Epidermal melanocyte (primary cell): ENCODE results near the gene CD247.

Source experiments
- DNase-seq: peaks from one replicate; pipeline ENCODE4 v3.0.0; 2011; ENCODE audit warnings: low spot score; ENCODE audit not compliant: insufficient read length

Gene CD247

DNA sequence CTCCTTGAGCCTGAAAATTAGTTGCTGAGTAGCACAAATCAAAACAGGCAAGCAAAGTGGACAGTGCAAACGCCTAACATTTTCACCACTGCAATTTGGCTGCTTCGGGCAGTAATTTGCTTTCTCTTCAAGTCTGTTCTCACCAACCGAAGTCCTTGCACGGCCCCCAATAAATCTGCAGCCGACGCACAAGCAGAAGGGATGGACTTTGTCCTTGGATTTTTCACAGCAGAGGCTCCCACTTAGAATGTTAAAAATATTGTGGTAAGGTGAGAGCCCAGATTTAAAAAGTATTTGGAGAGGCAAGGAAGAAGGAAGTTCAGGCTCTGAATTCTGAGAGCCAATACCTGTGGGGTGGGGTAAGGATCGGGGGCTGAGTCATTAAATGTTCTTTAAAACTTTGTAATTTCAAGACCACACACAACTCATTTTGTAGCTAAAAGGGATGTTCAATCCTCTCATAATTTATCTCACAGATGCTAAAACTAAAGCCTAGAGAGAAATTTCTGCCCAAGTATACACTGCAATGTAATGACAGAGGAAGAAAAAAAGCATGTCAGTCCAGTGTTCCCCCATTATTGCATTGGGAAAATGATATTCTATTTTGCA, 6.2 kb downstream of the CD247 start:
- no peak for DNase-seq

DNA sequence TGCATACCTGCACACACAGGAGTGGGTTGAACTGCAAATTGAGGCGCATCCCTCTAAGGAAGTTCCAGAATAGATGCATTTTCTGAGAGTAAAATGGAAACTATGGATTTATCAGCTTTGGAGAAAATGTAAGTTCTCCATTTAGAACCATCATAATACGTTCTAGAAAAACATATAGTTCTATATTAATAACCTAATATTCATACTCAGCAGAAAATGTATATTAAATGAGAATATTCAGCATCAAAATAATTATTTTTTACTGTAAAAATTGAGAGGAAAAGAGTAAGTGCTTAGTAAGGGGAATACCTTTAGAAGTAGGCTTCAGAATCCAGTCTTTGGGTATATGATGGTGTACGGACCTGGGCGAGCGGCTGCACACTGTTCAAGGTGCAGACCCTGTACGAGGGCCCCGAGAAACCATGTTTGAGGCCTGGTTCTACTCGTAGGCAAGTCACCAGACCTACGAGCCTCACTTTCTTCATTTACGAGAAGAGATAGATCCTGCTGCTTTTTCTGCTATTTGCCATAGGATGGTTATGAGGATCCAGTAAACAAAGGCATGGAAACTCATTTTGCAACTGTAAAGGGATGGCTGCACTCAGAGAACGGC, 6.8 kb downstream of the CD247 start:
- no peak for DNase-seq

DNA sequence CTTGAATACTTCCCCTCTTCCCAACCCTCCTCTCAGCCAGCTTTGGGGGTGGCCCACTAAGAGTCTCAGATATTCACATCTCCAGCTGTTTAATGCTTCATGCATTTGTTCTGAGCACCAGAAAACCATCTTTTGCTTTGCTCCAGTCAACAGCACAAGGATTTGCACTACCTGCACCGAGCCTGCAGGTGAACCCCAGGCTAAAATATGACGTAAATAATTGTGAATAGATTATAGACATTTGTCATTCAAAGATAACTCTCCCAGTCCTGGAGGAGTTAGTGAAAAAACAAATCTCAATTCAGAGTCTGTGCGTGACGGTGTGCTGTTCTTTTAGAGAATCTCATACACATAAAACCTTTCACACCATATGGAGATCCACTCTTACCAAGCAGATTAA, 7.4 kb downstream of the CD247 start:
- DNase-seq = no peak

DNA sequence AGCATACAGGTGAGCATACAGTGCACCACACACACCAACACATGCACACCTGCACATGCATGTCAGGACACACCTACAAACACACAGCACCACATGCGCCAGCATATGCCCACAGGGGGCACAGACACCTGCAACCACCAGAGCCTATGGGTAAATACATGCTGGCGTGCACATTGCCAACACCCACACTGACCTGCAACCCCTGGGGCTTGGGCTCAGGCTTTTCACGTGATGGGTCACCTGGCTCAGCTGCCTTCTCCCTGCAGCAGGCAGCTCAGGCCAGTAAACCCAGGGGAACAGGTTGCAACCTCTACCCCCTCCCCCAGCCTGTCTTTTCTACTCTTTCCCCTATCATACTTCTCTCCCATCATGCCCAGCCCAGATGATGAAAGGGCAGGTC, 8.1 kb downstream of the CD247 start:
- DNase-seq = no peak

DNA sequence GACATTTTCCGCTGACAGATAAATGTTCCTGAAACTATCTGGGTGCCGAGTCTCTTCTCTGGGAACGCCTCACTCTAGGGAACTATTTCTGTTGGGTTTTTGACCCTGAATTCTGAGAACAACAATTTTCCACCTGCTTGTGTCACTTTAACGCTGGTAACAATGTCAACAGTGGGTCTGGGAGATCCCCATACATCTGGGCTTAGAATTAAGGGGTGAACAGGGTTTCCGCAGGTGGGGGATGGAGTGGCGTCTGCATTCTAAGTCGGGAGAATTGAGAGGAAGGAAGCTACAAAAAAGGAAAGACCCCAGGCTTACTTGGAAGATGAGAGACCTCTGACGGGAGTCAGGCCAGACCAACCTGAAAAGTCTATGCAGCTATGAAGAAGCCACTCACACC, 8.7 kb downstream of the CD247 start:
- DNase-seq = no peak

DNA sequence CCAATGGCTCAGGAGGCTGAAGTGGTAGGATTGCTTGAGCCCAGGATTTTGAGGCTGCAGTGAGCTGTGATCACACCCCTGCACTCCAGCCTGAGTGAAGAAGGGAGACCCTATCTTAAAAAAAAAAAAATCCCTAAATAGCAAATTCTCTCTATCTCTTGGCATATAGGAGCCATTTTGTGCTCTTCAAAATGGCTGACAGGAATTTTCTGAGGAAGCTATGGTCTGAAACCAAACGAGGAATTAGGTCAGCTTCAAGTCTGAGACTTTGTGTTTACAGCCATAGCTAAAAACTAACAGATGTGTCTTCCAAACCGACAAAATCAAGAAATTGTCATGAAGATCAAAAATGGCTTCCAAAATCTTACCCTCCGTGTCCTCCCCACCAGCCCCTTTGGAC, 10.6 kb downstream of the CD247 start:
- no peak for DNase-seq

DNA sequence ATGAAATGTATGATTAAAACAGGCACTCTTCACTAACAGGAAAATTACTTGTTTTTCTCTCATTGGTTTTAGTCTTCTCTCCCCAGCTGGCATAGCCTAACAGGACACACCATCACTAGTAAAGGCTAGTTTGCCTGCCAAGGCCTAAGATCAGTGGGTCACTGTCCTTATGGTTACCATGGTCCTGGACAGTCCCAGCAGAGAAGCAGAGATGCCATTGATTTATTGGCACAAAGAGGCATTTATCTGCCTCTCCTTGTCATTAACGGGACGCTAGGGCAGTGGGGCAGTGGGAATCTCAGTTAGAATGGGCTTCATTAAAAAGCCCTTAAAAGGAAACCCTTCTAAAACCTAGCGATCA, 13.9 kb downstream of the CD247 start:
- no peak for DNase-seq

DNA sequence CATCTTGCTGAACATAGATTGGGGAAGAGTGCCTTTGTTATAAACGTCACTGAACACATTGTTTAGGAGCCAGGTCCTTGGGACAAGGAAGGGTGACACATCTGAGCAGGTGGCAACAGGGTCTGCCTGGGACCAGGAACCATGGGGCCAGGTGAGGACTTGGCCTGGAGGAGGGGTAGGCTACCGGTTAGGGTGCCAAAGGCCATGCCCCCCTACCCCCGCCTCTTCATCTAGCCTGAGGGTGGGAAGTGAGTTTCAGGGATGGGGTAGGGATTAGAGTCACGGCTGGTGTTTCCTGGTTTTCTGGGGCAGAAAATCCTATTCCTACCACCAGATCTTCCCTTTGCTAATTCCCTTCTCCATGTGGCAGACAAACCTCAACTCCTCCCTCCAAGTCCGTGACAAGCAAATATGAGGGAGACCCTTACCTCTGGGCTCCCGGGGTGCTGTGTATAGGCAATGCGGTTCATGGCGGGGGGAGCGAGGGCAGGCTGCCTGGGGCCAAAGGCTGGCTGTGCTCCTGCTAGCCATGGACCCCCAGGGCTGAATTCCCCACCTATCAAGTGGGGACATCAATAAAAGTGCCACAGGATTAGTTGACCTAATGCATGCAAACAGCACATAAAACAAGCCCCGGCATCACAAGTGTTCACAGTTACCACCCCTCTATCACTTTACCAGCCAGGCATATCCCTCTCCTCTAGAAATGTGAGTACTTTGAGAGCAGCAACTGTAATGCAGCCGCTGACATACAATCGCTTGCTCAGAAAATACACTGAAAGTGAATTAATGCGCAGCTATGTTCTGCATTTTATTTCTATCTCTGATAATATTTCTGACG, 14.5 kb downstream of the CD247 start:
- no peak for DNase-seq

DNA sequence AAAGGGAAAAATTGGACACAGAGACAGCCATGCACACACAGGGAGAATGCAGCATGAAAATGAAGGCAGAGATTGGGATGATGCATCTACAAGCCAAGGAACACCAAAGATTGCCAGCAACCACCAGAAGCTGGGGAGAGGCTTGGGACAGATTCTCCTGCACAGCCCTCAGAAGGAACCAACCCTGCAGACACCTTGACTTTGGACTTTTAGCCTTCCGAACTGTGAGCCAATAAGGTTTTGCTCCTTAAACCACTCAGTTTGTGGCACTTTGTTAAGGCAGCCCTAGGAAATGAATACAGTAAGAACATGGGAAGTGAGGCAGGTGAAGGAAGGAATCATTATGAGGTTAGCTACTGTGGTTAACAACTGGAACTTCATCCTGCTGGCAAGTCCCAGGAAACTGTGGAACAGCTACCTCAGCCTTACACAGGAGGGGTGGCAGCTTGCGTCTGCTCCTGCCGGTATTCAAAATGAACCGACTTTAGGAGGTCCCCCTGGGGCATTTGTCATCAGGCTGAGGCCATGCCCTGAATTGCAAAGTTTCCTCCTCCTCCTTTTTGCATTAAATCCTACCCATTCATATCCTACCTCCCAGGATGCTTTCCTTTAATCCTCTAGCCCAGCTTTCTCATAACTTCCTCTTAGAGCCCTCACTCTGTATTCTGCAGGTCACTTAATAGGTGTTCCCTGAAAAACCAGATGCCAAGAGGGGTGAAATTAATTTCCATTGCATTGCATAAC, 15.4 kb downstream of the CD247 start:
- no peak for DNase-seq

DNA sequence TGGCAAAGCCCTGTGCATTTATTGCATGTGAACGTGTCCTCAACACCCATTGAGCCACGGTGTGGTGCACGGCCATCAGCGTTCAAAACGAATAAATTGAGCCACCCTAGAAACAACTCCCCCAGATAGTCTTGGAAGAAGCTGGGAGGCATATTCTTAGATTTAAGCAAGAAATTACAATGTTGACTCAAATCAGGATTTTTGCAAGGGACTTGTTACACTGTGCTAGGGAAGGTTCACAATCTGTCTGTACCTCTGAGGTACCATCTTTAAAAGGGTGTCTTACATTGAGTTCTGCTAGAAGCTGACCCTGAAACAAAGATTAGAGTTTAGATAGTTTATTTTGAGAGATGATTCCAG, 16.2 kb downstream of the CD247 start:
- DNase-seq = no peak

DNA sequence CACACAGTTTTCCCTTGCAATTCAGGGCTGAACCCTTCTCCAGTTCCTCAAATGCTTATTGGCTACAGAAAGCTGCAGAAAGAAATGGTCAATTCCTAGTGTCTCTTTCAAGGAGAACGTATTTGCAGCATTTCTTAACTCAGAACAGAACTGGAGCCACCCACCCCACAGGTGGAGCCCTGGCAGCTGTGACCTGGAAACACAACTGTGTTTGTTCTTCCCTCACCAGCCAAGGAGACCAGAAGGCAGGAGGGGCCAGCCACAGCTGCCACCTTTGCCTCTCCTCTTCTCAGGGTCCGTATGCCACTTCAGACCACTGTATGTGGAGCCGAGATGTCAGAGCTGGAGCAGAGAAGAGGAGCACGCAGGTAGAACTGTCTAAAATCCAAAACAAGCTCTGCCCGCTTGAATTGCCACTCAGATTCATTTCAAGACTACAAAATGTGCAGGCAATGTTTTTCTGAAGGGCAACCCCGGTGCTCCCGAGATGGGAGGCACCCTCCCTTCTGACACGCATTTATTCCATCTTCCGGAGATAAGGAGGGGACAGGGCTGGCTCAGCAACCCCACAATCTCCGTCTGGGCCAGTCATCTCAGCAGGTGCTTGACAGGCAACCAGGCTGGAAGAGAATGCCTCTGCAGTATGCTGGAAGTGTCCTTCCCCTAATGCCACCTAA, 16.7 kb downstream of the CD247 start:
- DNase-seq = no peak

DNA sequence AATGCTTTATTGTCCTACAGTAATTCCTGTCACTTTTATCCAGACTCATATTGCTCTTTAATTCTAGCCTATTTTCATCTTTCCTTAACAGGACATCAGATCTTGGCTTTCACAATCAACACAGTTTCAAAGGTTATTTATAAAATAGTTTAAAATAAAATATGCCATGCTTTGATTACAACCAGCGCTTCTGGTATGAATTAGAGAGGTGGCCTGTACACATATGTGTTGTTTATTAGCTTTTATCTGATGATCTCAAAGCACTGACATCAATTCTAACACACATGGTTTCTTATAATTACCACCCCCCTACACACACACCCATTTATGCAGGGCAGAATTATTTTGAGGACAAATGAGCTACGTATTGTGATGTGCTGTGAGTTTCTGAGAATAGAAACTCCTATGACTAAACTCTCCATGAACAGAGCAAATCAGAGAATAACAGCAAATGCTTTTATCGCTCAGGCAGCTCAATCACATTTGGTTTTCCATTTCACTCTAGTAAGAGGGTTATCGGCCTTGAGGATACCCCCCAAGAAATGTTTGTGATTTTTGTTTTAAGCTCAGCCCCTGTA, 18.0 kb downstream of the CD247 start:
- DNase-seq = no peak

DNA sequence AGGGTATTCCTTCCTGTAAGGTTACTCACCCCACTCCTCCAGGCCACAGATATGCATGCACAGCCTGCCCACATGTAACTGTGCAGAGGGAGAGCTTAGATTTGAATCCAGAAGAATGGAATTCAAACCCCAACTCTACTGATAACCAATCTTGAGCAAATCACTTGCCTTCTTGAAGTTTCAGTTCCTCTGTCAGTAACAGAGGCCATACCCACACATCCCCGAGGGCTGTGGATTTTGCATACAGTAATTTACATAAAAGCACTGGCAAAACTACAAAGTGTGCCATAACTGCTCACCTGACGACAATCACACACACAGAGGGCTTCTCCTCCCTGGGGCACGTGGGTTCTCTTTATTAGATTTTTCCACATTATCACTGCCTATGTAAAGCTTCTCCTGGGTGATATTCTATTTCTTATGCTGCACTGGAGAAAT, 18.6 kb downstream of the CD247 start:
- DNase-seq = no peak

DNA sequence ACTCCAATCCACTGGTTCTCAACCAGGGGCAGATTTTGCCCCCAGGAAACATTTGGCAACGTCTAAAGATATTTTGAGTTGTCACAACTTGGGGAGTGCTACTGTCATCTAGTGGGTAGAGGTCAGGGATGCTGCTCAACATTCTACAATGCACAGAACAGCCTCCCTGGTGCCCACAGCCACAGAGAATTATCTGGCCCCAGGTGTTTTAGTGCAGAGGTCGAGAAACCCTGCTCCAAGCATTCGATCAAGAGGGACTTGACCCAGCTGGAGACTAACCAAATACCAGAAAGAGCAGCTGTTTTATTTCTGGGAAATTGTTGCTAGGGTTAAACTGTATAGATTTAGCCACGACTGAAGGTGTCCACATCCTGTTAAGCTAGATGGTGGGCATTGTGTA, 19.2 kb downstream of the CD247 start:
- DNase-seq = no peak

DNA sequence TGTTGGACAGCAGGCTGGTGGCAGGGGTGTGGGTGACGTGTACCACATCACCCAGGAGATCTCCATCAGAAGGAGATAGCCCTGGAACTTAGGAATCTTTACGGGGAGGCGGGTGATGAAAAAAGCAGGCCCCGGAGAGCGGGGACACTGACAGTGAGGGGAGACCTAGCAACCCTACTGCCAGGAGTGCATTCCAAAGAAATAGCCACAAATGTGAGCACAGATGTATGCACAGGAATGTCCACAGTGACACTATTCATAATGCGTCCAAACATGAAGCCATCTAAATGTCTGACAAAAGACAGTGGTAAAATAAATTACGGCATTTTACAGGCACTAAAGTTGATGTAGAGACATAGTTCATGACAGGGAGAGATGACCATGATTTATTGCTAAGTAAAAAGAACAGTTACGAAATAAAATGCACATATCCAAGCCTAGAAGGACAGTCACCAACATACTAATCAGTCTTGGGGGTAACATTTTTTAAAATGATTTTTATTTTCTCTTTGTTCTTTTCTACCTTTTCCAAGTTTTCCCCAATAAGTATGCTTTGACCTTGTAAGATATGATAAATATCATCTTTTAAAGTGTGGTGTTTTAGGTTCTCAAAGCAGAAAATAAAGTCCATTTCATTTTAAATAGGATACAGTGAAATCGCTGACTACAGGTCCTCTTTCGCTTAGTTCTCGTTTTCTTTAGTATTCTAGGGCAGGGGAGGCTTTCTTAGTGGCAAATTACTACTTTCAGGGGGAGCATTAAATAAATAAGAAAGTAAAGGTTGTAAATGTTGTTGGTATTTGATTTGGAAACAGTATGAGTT, 21.3 kb downstream of the CD247 start:
- no peak for DNase-seq

DNA sequence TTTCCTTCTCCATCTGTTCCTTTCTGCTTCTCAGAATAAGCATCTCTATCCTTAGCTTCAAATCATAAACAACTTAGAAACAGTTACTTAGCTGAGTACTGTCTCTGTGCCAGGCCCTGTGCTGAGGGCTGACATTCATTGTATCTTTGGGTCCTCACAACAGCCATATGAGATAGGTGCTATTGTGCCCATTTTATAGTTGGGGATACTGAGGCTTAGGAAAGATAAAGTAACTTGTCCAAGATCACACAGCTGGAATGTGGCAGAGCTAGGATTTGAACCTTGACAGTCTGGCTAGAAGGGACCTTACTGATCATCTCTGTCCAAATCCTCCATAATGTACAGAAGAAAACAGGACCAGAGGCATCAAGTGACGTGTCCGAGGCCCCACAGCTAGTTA, 25.0 kb downstream of the CD247 start:
- no peak for DNase-seq

DNA sequence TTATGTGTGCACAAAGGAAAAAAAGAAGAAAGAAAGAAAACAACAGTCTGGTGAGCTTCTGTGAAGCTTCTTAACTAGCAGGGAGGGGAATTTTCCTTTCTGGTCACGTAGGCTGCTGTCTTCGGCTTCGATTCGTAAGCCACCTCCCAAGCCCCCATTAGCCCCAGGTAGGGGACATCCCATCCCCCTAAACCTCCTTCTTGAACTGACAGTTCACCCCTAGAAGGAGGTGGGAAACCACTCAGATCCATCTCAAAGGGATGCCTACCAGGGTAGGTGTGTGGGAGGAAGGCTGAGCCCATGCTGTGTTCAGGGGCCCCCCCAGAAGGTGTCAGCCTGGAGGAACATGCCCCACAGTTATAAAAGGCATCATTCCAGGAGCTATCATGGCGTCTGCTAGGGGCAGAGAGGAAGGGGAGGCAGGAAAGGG, 25.8 kb downstream of the CD247 start:
- no peak for DNase-seq

DNA sequence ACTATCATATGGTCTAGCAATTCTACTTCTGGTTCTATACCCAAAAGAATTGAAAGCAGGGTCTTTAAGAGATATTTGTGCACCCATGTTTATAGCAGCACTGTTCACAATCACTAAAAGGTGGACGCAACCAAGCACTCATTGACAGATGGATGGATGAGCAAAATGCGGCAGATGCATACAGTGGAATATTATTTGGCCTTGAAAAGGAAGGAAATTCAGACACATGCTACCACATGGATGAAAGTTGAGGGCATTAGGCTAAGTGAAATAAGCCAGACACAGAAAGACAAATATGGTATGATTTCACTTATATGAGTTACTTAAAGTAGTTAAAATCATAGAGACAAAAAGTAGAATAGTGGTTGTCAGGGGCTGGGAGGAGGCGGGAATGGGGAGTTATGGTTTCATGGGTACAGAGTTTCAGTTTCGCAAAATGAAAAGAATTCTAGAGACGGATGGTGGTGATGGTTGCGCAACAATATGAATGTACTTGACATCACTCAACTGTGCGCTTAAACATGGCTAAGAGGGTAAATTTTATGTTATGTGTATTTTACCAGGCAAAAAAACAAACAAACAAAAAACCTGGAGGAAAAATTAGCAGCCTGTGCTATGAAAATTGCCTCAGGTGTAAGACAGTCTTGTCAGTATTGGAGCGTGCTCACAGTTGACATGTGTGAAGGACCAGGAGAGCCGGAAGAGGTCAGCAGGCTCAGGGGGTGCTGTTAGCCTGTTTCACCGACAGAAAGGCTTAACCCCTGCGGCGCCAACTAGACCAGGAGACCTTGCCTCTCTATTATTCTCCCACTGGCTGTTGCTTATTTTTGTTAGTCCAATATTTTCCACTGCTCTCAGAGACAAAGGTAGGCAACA, 26.5 kb downstream of the CD247 start:
- DNase-seq = no peak

DNA sequence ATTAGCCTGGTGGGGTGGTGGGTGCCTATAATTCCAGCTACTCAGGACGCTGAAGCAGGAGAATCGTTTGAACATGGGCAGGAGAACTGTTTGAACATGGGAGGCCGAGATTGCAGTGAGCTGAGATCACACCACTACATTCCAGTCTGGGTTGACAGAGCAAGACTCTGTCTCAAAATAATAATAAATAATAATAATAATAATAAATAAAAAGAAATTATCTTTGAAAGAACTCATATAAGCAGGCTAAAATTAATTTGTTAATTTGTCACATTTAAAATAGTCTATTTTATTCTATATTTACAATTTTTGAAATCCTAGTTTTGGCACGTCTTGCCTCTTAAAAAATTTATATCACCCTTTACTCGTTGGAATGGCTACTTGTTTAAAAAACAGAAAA, 27.6 kb downstream of the CD247 start:
- DNase-seq = no peak
